Common myeloid progenitor, CD34-positive (primary cell): ENCODE measurements around the gene ZNF555.

Experiments
- CTCF ChIA-PET: fragments of 350-600 bp; sonication (Branson Sonifier 250); formaldehyde crosslinking; loops from one replicate; lab custom pipeline; 2021; ENCODE audit warnings: antibody characterized with exemption; lab: Charles Lee
- POLR2A ChIA-PET: fragments of 350-600 bp; sonication (Branson Sonifier 250); formaldehyde crosslinking; loops from one replicate; lab custom pipeline; 2021; ENCODE audit warnings: antibody characterized with exemption; lab: Charles Lee
- DNase-seq, 3 donors: peaks; one replicate each; pipeline versions ENCODE4 v3.0.0 to v3.0.0-alpha.2; 2013
- H3K27ac ChIP-seq, 2 experiments: 1 replicate in 1 of 2; 2 replicates in 1 of 2; pipeline ENCODE4 v1.7.0; 2013; ENCODE audit warnings: inconsistent platforms in 2 of 2, low read length in 2 of 2, mild to moderate bottlenecking in 2 of 2, low read depth in 1 of 2, moderate library complexity in 1 of 2; ENCODE audit not compliant: severe bottlenecking in 2 of 2, insufficient read depth in 1 of 2, poor library complexity in 1 of 2
- H3K27me3 ChIP-seq, 5 experiments: replicated peaks in 2 of 5; 1 replicate in 3 of 5; 2 replicates in 2 of 5; pipeline versions ENCODE4 v1.6.1 to v1.7.0; 2013; ENCODE audit warnings: low read length in 4 of 5, mild to moderate bottlenecking in 2 of 5, moderate library complexity in 2 of 5, inconsistent platforms in 1 of 5; ENCODE audit not compliant: insufficient read depth in 5 of 5, control insufficient read depth in 4 of 5
- H3K36me3 ChIP-seq, 4 experiments: 1 replicate in 2 of 4; 2 replicates in 2 of 4; pipeline versions ENCODE4 v1.6.1 to v1.7.0; 2013; ENCODE audit warnings: low read length in 3 of 4, control low read depth in 1 of 4, mild to moderate bottlenecking in 1 of 4; ENCODE audit not compliant: control insufficient read depth in 4 of 4, insufficient read depth in 4 of 4
- H3K4me1 ChIP-seq, 4 experiments: 1 replicate in 3 of 4; 2 replicates in 1 of 4; pipeline versions ENCODE4 v1.6.1 to v1.7.1; 2013; ENCODE audit warnings: low read length in 3 of 4, mild to moderate bottlenecking in 3 of 4, control low read depth in 1 of 4, inconsistent platforms in 1 of 4, moderate library complexity in 1 of 4; ENCODE audit not compliant: control insufficient read depth in 4 of 4, insufficient read depth in 4 of 4; ENCODE audit errors: control extremely low read depth in 1 of 4
- H3K4me3 ChIP-seq, 7 experiments: 1 replicate in 4 of 7; 2 replicates in 3 of 7; pipeline versions ENCODE4 v1.5.1 to v1.7.0; 2013; ENCODE audit warnings: mild to moderate bottlenecking in 7 of 7, low read length in 6 of 7, moderate library complexity in 6 of 7, inconsistent platforms in 2 of 7, low read depth in 2 of 7, control low read depth in 1 of 7; ENCODE audit not compliant: insufficient read depth in 4 of 7, control insufficient read depth in 1 of 7; ENCODE audit errors: extremely low read depth in 1 of 7
- H3K9me3 ChIP-seq, 5 experiments: 1 replicate in 4 of 5; 2 replicates in 1 of 5; pipeline versions ENCODE4 v1.6.1 to v1.7.1; 2013; ENCODE audit warnings: low read length in 4 of 5, mild to moderate bottlenecking in 2 of 5, inconsistent platforms in 1 of 5, low read depth in 1 of 5, moderate library complexity in 1 of 5; ENCODE audit not compliant: control insufficient read depth in 4 of 5, insufficient read depth in 2 of 5; ENCODE audit errors: control extremely low read depth in 1 of 5
- WGBS: methylation state at CpG from one replicate; pipeline ENCODE4 v1.1.5; 2013; ENCODE audit not compliant: insufficient coverage; 5-methylcytosine and 5-hydroxymethylcytosine counted together

ZNF555 gene

GRCh38 chr19:2796659-2797266, 44.5 kb upstream of the ZNF555 start:
- Histone ChIP-seq H3K36me3 (peaks cover 0 to 79% (median 60%) of the 10 kb centered on the region in 4 experiments), H3K4me3 (no peak overlapping the region), H3K27me3 (no peaks in the 10 kb centered on the region), H3K27ac (no peak overlapping the region), H3K9me3 (no peaks in the 10 kb centered on the region), H3K4me1 (no peaks in the 10 kb centered on the region)
- POLR2A ChIA-PET: no interaction called here
- WGBS: 97% methylated on average over 22 of the region's 23 CpGs
- no peak for DNase-seq
- CTCF ChIA-PET: no interaction called here

GRCh38 chr19:2797280-2797679, 44.0 kb upstream of the ZNF555 start:
- Histone ChIP-seq H3K27me3 (no peaks in the 10 kb centered on the region), H3K4me3 (no peak overlapping the region), H3K36me3 (peaks cover 0 to 78% (median 61%) of the 10 kb centered on the region in 4 experiments), H3K4me1 (no peaks in the 10 kb centered on the region), H3K9me3 (no peaks in the 10 kb centered on the region), H3K27ac (no peak overlapping the region)
- ChIA-PET CTCF (no interaction called here), POLR2A (no interaction called here)
- no peak for DNase-seq
- 99% methylated on average over 15 of the region's 15 CpGs for WGBS

DNA sequence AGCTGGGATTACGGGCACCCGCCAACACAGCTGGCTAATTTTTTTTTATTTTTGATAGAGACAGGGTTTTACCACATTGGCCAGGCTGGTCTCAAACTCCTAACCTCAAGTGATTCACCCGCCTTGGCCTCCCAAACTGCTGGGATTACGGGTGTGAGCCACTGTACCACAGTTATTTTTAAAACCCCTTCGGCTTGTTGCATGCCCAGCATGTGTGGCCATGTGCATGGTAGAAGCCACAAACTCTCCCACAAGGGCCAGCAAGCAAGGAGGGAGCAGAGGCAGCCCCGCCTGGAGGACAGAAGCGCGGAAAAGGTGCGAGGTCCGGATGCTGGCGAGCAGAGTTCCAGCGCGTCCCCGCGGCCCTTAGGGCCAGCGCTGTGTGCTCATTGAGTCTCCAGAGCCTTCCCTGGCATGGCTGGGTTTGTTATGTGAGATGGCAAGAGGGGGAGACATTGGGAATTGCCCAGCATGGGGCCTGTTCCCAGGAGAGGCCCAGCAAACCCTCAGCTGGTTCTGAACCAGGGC, 43.1 kb upstream of the ZNF555 start:
- CTCF ChIA-PET: no interaction called here
- no peaks in the 10 kb centered on the region for H3K9me3 ChIP-seq
- H3K36me3 ChIP-seq: peaks cover 0 to 84% (median 69%) of the 10 kb centered on the region in 4 experiments
- no peak overlapping the region for H3K4me3 ChIP-seq
- 99% methylated on average over 13 of the region's 16 CpGs for WGBS
- POLR2A ChIA-PET: no interaction called here
- H3K27ac ChIP-seq: no peak overlapping the region
- no peak for DNase-seq
- no peaks in the 10 kb centered on the region for H3K4me1 ChIP-seq
- no peaks in the 10 kb centered on the region for H3K27me3 ChIP-seq

DNA sequence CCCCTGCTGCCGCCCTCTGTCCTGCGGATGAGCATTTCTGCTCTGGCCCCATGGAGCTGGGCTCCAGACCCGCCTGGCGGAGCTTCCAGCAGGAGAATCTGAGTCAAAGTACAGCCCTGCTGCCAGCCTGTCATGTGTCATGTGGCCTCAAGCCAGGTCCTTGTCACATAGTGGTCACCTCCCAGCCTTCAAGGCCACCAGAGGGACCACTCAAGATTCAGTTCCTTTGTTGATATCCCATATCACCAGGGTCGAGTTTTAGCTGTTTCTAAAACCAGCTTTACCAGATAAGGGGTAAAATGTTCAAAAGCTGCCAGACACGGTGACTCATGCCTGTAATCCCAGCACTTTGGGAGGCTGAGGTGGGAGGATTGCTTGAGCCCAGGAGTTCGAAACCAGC, 42.5 kb upstream of the ZNF555 start:
- Histone ChIP-seq H3K9me3 (no peaks in the 10 kb centered on the region), H3K36me3 (peaks cover 0 to 86% (median 71%) of the 10 kb centered on the region in 4 experiments), H3K27ac (no peak overlapping the region), H3K4me1 (no peaks in the 10 kb centered on the region), H3K27me3 (no peaks in the 10 kb centered on the region), H3K4me3 (no peak overlapping the region)
- WGBS: 94% methylated on average over 7 of the region's 7 CpGs
- ChIA-PET POLR2A (no interaction called here), CTCF (no interaction called here)
- DNase-seq: no peak

- Histone ChIP-seq H3K27ac (no peak overlapping the region), H3K9me3 (no peaks in the 10 kb centered on the region), H3K27me3 (no peaks in the 10 kb centered on the region), H3K36me3 (peaks cover 0 to 88% (median 71%) of the 10 kb centered on the region in 4 experiments), H3K4me1 (no peaks in the 10 kb centered on the region), H3K4me3 (no peak overlapping the region)
- 98% methylated on average over 41 of the region's 41 CpGs for WGBS
- CTCF ChIA-PET: no interaction called here
- POLR2A ChIA-PET: no interaction called here
- no peak for DNase-seq
Observed at GRCh38 chr19:2799273-2800020, 41.8 kb upstream of the ZNF555 start.

DNA sequence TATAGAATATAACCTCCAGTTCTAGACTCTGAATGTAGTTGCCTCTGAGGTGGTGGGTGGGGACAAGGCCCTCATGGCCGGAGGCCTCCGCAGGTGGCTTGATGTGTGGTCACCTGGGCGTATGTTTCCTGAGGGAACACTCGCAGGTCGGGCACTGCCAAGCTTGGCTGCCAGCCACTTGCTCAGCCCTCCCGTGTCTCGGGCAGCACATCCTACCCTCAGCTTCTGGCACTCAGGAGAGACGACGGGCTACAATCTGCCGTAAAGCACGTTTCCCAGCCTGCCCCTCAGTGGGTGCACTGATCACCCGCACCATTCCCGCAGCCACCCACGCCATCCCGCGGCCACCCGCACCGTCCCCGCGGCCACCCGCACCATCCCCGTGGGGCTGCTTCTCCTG, 40.8 kb upstream of the ZNF555 start:
- Histone ChIP-seq H3K4me3 (no peak overlapping the region), H3K4me1 (no peaks in the 10 kb centered on the region), H3K27ac (no peak overlapping the region), H3K27me3 (no peaks in the 10 kb centered on the region), H3K9me3 (no peaks in the 10 kb centered on the region), H3K36me3 (peaks cover 0 to 89% (median 70%) of the 10 kb centered on the region in 4 experiments)
- CTCF ChIA-PET: no interaction called here
- POLR2A ChIA-PET: no interaction called here
- DNase-seq: no peak
- 95% methylated on average over 21 of the region's 22 CpGs for WGBS

DNA sequence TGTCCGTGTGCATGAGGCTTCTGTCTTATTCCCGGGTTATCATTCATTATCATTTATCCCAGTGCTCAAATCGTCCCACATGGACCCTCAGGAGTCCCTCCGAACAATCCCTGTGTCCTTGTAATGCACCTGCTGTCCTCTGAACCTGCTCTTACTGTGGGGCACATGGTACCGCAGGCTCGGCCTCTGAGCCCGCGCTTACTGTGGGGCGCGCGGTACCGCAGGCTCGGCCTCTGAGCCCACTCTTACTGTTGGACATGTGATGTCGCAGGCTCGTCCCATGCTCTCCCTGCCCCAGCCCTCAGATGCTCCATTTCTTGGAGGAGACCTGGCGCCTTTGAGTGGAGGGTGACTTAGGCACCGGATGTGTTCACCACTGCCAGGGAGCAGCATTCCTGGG, 38.4 kb upstream of the ZNF555 start:
- 96% methylated on average over 16 of the region's 17 CpGs for WGBS
- H3K4me1 ChIP-seq: no peaks in the 10 kb centered on the region
- POLR2A ChIA-PET: no interaction called here
- H3K9me3 ChIP-seq: no peaks in the 10 kb centered on the region
- H3K36me3 ChIP-seq: peaks cover 3 to 86% (median 71%) of the 10 kb centered on the region in 4 experiments
- no peak for DNase-seq
- CTCF ChIA-PET: no interaction called here
- H3K4me3 ChIP-seq: no peak overlapping the region
- no peak overlapping the region for H3K27ac ChIP-seq
- H3K27me3 ChIP-seq: no peaks in the 10 kb centered on the region
